ENCODE data around the gene RNF114. TPM values are rescaled to one million over a fixed set of nuclear protein-coding genes. Genes with fewer than 3 reads are reported as not detected.

The RNF114 gene
- polyA plus RNA-seq, 3 donors, result 128 to 164 (median 146) TPM

GRCh38 chr20:49970498-49970897 lies 34.3 kb downstream of the RNF114 start:
- intact Hi-C loops (cut with micrococcal nuclease), result loop anchor here in 1 of 2 donors (10.0 kb wide), 1 partner anchor 614 kb away; no protein-coding TSS in a partner anchor
- no peaks in the 10 kb centered on the region for H3K79me2 ChIP-seq (ENCODE audit: insufficient read depth, low read length)
- WGBS (ENCODE audit: insufficient coverage), result 100% methylated on average over 5 of the region's 8 CpGs

GRCh38 chr20:49973981-49974380 lies 37.8 kb downstream of the RNF114 start:
- Mint-ChIP-seq H3K4me3 (no peak overlapping the region), H3K27me3 (ENCODE audit: low read depth in 3 of 3) (peaks cover 0 to 11% (median 0%) of the 10 kb centered on the region in 3 donors), H3K9me3 (no peaks in the 10 kb centered on the region), H3K27ac (no peak overlapping the region), H3K4me1 (no peaks in the 10 kb centered on the region), H3K36me3 (no peaks in the 10 kb centered on the region)
- DNase-seq, result no peak
- 100% methylated on average over 2 of the region's 4 CpGs for WGBS (ENCODE audit: insufficient coverage)
- no peaks in the 10 kb centered on the region for H3K79me2 ChIP-seq (ENCODE audit: insufficient read depth, low read length)
- H3K4me3 ChIP-seq (replicated peaks in 1 of 3; ENCODE audit: low read depth in 2 of 3, low read length in 3 of 3), result no peak overlapping the region
- no peak overlapping the region for H3K4me2 ChIP-seq (replicated peaks; ENCODE audit: extremely low read depth, low read length, poor library complexity, severe bottlenecking)
- no peaks in the 10 kb centered on the region for H3K9me3 ChIP-seq (replicated peaks in 1 of 2; ENCODE audit: control insufficient read depth in 1 of 2, insufficient read depth in 1 of 2, low read length in 2 of 2)
- no peak overlapping the region for H3K9ac ChIP-seq (ENCODE audit: insufficient read depth, low read length, poor library complexity, severe bottlenecking)
- H3K27me3 ChIP-seq (ENCODE audit: control insufficient read depth in 2 of 2, insufficient read depth in 2 of 2, low read length in 2 of 2), result no peaks in the 10 kb centered on the region
- H3K36me3 ChIP-seq (replicated peaks in 1 of 2; ENCODE audit: control insufficient read depth in 1 of 2, insufficient read depth in 2 of 2, low read length in 2 of 2), result no peaks in the 10 kb centered on the region
- H2AFZ ChIP-seq (ENCODE audit: insufficient read depth, low read depth, low read length, poor library complexity, severe bottlenecking), result no peak overlapping the region
- intact Hi-C loops (cut with micrococcal nuclease), result loop anchor here in 1 of 2 donors (10.0 kb wide), 1 partner anchor 611 kb away; no protein-coding TSS in a partner anchor
- no peaks in the 10 kb centered on the region for H4K20me1 ChIP-seq (ENCODE audit: insufficient read depth, low read length)
- peaks cover 0 to 3% of the 10 kb centered on the region in 2 donors for H3K4me1 ChIP-seq (ENCODE audit: control insufficient read depth in 1 of 2, insufficient read depth in 2 of 2, low read length in 2 of 2)
- H3K27ac ChIP-seq (ENCODE audit: low read depth in 1 of 2, low read length in 2 of 2), result no peak overlapping the region
- TF ChIP-seq CTCF (IDR thresholded peaks at IDR 0.05), result no peak

More at GRCh38 chr20:49970498-49970897, 34.3 kb downstream of the RNF114 start:
- no peaks in the 10 kb centered on the region for H3K36me3 Mint-ChIP-seq
- H3K9ac ChIP-seq (ENCODE audit: insufficient read depth, low read length, poor library complexity, severe bottlenecking), result no peak overlapping the region
- H3K27me3 Mint-ChIP-seq (ENCODE audit: low read depth in 3 of 3), result peaks cover 0 to 5% (median 0%) of the 10 kb centered on the region in 3 donors
- TF ChIP-seq CTCF (IDR thresholded peaks at IDR 0.05), result no peak
- H3K27ac Mint-ChIP-seq, result no peak overlapping the region
- no peak overlapping the region for H3K4me2 ChIP-seq (replicated peaks; ENCODE audit: extremely low read depth, low read length, poor library complexity, severe bottlenecking)
- no peaks in the 10 kb centered on the region for H3K27me3 ChIP-seq (ENCODE audit: control insufficient read depth in 2 of 2, insufficient read depth in 2 of 2, low read length in 2 of 2)
- H3K4me1 Mint-ChIP-seq, result peaks cover 10% of the 10 kb centered on the region
- no peak overlapping the region for H3K27ac ChIP-seq (ENCODE audit: low read depth in 1 of 2, low read length in 2 of 2)
- H3K9me3 Mint-ChIP-seq, result no peaks in the 10 kb centered on the region
- DNase-seq, result no peak
- H3K4me1 ChIP-seq (ENCODE audit: control insufficient read depth in 1 of 2, insufficient read depth in 2 of 2, low read length in 2 of 2), result peaks cover 7 to 8% of the 10 kb centered on the region in 2 donors
- no peak overlapping the region for H2AFZ ChIP-seq (ENCODE audit: insufficient read depth, low read depth, low read length, poor library complexity, severe bottlenecking)
- no peak overlapping the region for H3K4me3 ChIP-seq (replicated peaks in 1 of 3; ENCODE audit: low read depth in 2 of 3, low read length in 3 of 3)
- peaks cover 4% of the 10 kb centered on the region for H4K20me1 ChIP-seq (ENCODE audit: insufficient read depth, low read length)
- H3K4me3 Mint-ChIP-seq, result no peak overlapping the region
- no peaks in the 10 kb centered on the region for H3K9me3 ChIP-seq (replicated peaks in 1 of 2; ENCODE audit: control insufficient read depth in 1 of 2, insufficient read depth in 1 of 2, low read length in 2 of 2)
- H3K36me3 ChIP-seq (replicated peaks in 1 of 2; ENCODE audit: control insufficient read depth in 1 of 2, insufficient read depth in 2 of 2, low read length in 2 of 2), result no peaks in the 10 kb centered on the region

Data from CD14-positive monocyte (primary cell).